Measurements from ENCODE around the gene C6orf89. TPM values are rescaled to one million over a fixed set of nuclear protein-coding genes. Genes with fewer than 3 reads are reported as not detected.

Gene C6orf89
- total RNA-seq, 2 donors from 2014 or later: 13.9 to 16.8 TPM

- H3K27ac ChIP-seq (ENCODE audit: low read depth, low read length): no peak overlapping the region
- H3K4me1 ChIP-seq (ENCODE audit: control insufficient read depth, insufficient read depth, low read length): no peaks in the 10 kb centered on the region
- no peak overlapping the region for H3K9ac ChIP-seq (ENCODE audit: extremely low read depth, low read length, poor library complexity, severe bottlenecking)
- no peak for TF ChIP-seq CTCF (conservative IDR thresholded peaks at IDR 0.05)
- Mint-ChIP-seq H3K36me3 (ENCODE audit: low read depth) (no peaks in the 10 kb centered on the region), H3K4me1 (no peaks in the 10 kb centered on the region), H3K9me3 (peaks cover 1% of the 10 kb centered on the region), H3K4me3 (no peak overlapping the region), H3K27ac (no peak overlapping the region), H3K27me3 (ENCODE audit: insufficient read depth) (peaks cover 8% of the 10 kb centered on the region)
- DNase-seq: no peak
- 80 to 91% methylated on average over 1 to 2 of the region's 2 CpGs for WGBS, 2 experiments (ENCODE audit: insufficient coverage in 1 of 2, insufficient read length in 1 of 2)
- no peak overlapping the region for H3K4me3 ChIP-seq (ENCODE audit: low read length)
- no peaks in the 10 kb centered on the region for H3K9me3 ChIP-seq (ENCODE audit: control insufficient read depth, low read length)
- H3K36me3 ChIP-seq (ENCODE audit: control insufficient read depth, insufficient read depth, low read length): no peaks in the 10 kb centered on the region
- no peaks in the 10 kb centered on the region for H3K27me3 ChIP-seq (ENCODE audit: control insufficient read depth, insufficient read depth, low read length, poor library complexity, severe bottlenecking)
These were observed 47.4 kb downstream of the C6orf89 start for GRCh38 chr6:36933102-36933501.

- Histone ChIP-seq H3K9me3 (ENCODE audit: control insufficient read depth, low read length) (no peaks in the 10 kb centered on the region), H3K27ac (ENCODE audit: low read depth, low read length) (no peak overlapping the region), H3K4me1 (ENCODE audit: control insufficient read depth, insufficient read depth, low read length) (no peaks in the 10 kb centered on the region), H3K27me3 (ENCODE audit: control insufficient read depth, insufficient read depth, low read length, poor library complexity, severe bottlenecking) (no peaks in the 10 kb centered on the region), H3K36me3 (ENCODE audit: control insufficient read depth, insufficient read depth, low read length) (no peaks in the 10 kb centered on the region), H3K4me3 (ENCODE audit: low read length) (no peak overlapping the region), H3K9ac (ENCODE audit: extremely low read depth, low read length, poor library complexity, severe bottlenecking) (no peak overlapping the region)
- Mint-ChIP-seq H3K9me3 (peaks cover 1% of the 10 kb centered on the region), H3K27ac (no peak overlapping the region), H3K27me3 (ENCODE audit: insufficient read depth) (peaks cover 5% of the 10 kb centered on the region), H3K4me3 (no peak overlapping the region), H3K4me1 (no peaks in the 10 kb centered on the region), H3K36me3 (ENCODE audit: low read depth) (no peaks in the 10 kb centered on the region)
- 94% methylated on average over 3 of the region's 4 CpGs; no CpG with 5 or more reads in 1 of the 2 experiments for WGBS, 2 experiments (ENCODE audit: insufficient coverage in 1 of 2, insufficient read length in 1 of 2)
- no peak for DNase-seq
- TF ChIP-seq CTCF (conservative IDR thresholded peaks at IDR 0.05): no peak
These were observed 47.8 kb downstream of the C6orf89 start for GRCh38 chr6:36933519-36933918.

- H3K9ac ChIP-seq (ENCODE audit: extremely low read depth, low read length, poor library complexity, severe bottlenecking): no peak overlapping the region
- Mint-ChIP-seq H3K27ac (no peak overlapping the region), H3K9me3 (peaks cover 3% of the 10 kb centered on the region), H3K36me3 (ENCODE audit: low read depth) (no peaks in the 10 kb centered on the region), H3K4me3 (no peak overlapping the region), H3K4me1 (no peaks in the 10 kb centered on the region), H3K27me3 (ENCODE audit: insufficient read depth) (peaks cover 7% of the 10 kb centered on the region)
- H3K4me1 ChIP-seq (ENCODE audit: control insufficient read depth, insufficient read depth, low read length): no peaks in the 10 kb centered on the region
- WGBS, 2 experiments (ENCODE audit: insufficient coverage in 1 of 2, insufficient read length in 1 of 2): 95 to 100% methylated on average over 3 to 7 of the region's 7 CpGs
- H3K27me3 ChIP-seq (ENCODE audit: control insufficient read depth, insufficient read depth, low read length, poor library complexity, severe bottlenecking): no peaks in the 10 kb centered on the region
- DNase-seq: no peak
- no peak overlapping the region for H3K4me3 ChIP-seq (ENCODE audit: low read length)
- no peaks in the 10 kb centered on the region for H3K36me3 ChIP-seq (ENCODE audit: control insufficient read depth, insufficient read depth, low read length)
- H3K9me3 ChIP-seq (ENCODE audit: control insufficient read depth, low read length): no peaks in the 10 kb centered on the region
- H3K27ac ChIP-seq (ENCODE audit: low read depth, low read length): no peak overlapping the region
- no peak for TF ChIP-seq CTCF (conservative IDR thresholded peaks at IDR 0.05)
These were observed 49.1 kb downstream of the C6orf89 start for GRCh38 chr6:36934901-36935300.

Measured in endodermal cell (in vitro differentiated cells).